Right ventricle myocardium superior (tissue), 1 donor: ENCODE data around the gene ACSM2B. TPM values are rescaled to one million over a fixed set of nuclear protein-coding genes. Genes with fewer than 3 reads are reported as not detected.
"Not testable (repeated sequence)": the region's sequence is repeated elsewhere in the genome, so short reads cannot be mapped to it uniquely, and the experiment has no call there.

ENCODE experiments used
- ATAC-seq: fragments of 200-7000 bp; cut with Tn5 transposase; one replicate; pipeline ENCODE4 v1.9.1; 2020; ENCODE audit warnings: mild to moderate bottlenecking; ENCODE audit not compliant: poor library complexity
- DNase-seq: peaks from one replicate; pipeline ENCODE4 v3.0.0-alpha.2; 2020
- intact Hi-C: fragments of 100-400 bp; cut with DNase I; formaldehyde crosslinking; loops from one replicate; pipeline ENCODE4 v1.11.2; 2022
- total RNA-seq: library from RNA; stranded (reverse); fragmentation: NEBNext Ultra II Directional; extraction: Animal tissue kit (Norgen Biotek cat#: 25700); gene quantifications from one replicate; pipeline ENCODE4 v1.2.1, GENCODE V29; 2021
- donor health status: DM: no; HTN: yes; CAD: no; lungs with severe emphysema.

Gene ACSM2B
- total RNA-seq, 1 donor from 2014 or later: not detected

DNA sequence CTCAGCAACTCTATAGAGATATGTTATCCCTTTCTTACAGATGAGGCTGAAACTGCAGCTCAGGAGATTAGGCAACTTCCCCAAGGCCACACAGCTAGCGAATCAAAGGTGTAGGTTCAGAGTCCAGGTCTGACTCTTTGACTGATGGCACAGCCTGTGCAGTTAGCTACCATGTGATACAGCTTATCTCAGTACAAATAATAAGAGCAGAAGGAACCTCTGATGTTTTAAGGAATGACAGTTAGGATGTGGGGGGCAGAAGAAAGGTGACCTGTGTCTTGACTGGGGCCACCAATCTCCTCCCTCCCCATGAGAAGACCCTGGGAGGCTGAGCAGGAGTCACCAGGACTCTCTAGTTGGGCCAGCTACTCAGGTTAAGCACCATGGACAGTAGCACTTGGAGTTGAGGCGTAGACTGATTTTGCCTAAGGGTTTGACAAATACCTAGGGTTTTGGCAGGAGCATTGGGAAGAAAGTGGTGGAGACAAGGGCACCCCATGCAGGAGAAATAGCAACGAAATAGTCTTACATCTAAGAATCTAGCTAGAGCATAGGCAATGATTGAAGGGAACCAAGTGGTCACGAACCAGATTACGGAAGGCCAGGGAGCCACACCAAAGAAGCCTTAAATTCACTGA, 22.8 kb upstream of the ACSM2B start:
- ATAC-seq (no peak), DNase-seq (no peak)
- intact Hi-C loops: no loop called here

DNA sequence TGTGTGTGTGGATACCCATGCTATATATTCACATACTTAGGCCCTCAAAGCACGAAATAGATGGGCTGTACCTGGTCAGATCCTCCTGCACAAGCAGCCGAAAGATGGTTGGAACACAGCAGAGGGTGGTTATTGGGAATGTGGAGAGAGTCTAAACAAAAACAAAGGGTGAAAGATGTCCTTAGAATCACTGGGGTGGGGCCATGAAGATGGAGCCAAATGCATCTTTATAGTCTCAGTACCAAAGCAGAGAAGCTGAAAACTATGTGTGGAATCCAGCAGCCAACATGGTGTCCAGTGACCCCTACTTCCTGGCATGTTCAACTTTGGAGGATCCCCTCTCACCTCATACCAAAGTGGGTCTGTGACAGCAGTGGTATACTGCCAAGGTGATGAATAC, 19.5 kb upstream of the ACSM2B start:
- ATAC-seq, intact Hi-C loops, DNase-seq: not testable (repeated sequence)

DNA sequence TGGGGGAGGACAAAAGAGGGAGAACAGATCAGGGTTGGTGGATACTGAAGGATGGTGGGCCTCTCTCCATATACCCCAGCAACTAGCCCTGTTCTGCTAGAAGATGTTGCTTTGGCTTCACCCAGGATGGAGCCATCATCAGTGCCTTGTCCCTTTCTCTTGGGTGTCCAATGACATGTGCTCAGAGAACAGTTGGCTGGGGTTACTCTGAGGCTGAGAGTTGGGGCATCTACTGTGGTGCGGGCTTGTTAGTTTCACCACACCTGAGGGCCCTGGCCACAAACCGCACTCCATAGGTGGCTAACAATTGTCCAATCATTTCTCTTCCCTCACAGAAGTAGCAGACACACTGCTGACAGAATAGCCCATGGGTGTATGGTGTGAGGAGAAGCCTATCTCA, 18.9 kb upstream of the ACSM2B start:
- ATAC-seq, intact Hi-C loops: not testable (repeated sequence)

DNA sequence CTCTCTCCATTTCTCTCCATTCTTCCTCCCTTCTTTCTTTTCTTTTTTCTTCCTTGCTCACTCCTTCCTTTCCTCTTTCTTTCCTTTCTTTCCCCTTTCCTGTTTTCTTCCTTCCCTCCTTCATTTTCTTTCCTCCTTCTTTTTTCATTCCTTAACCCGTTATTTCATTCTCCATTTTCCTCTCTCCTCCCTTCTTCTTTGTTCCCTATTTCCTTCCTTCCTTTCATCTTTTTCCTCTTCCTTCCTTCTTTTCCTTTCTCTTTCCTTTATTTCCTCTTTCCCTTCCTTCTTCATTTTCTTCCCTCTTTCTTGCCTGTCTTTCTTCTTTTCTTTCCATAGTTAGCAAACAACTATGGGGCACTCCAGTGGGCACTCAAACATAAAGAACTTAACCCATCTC, 16.6 kb upstream of the ACSM2B start:
- ATAC-seq, intact Hi-C loops: not testable (repeated sequence)

More for the DNA sequence above, 18.9 kb upstream of the ACSM2B start:
- DNase-seq: not testable (repeated sequence)

DNA sequence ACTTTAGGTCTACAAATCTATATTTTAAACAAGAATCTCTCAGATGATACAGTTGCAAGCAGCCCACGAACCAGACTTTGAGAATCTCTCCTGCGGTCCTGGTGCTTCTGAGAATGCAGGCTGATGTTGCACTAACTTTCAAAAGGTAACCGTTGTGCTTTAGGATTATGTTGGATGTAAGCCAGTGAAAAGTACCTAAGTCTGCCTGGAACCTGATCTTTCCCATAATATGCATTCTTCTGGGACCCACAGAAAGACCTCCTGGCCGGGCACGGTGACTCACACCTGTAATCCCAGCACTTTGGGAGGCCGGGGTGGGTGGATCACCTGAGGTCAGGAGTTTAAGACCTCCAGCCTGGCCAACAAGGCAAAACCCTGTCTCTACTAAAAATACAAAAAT, 13.3 kb upstream of the ACSM2B start:
- DNase-seq, intact Hi-C loops, ATAC-seq: not testable (repeated sequence)

More for the DNA sequence above, 16.6 kb upstream of the ACSM2B start:
- DNase-seq: not testable (repeated sequence)

DNA sequence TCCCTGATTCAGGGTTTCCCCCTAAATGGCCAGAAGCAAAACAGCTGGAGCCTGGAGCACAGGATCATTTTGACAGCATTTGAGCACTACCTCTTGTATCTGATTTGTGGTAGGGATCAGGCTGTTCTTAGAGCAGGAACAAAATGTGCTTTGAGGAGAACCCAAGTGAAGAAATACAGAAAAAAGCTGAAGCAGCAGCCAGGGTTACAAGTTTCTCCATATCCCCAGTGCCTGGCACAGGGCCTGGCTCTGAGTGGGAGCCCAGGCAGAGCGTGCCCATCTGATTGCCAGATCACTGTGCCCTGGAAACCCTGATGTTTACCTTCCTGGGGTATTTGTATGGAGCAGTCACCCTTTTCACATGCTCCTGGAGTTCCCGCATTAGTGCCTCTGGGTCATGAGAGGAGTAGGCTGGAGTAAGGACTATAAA, 11.5 kb upstream of the ACSM2B start:
- intact Hi-C loops: not testable (repeated sequence)
- peak; percentile 91 for ATAC-seq
- peak; percentile 55 for DNase-seq

DNA sequence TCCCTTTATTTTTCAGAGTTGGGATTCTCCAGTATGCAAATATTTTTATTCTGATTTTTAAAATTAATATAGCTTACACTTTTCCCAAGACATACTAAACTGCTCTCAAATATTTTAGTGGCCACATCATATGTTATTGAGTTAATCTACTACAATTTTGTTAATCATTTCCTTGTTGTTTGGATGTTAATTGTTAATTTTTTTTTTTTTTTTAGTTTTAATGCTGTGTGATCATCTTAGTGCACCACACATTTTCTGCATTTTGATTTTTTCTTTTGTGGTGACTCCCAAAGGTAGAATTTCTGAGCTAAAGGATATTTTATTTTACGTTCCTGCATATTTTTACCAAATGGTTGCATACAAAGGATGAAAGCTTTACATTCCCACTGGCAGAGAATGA, 10.5 kb upstream of the ACSM2B start:
- ATAC-seq, intact Hi-C loops, DNase-seq: not testable (repeated sequence)

DNA sequence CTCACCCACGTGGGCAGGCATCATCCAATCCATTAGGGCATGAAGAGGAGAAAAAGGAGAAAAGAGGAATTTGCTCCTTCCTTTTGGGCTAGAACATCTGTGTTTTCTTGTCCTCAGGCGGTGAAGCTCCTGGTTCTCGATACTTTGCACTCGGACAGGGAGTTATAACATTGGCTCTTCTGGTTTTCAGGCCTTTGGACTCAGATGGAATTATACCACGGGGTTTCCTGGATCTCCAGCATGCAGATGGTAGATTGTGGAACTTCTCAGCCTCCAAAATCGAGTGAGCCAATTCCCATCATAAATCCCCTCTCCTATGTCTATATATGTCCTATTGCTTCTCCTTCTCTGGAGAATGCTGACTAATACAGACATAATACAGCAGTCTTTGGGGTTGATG, 9.9 kb upstream of the ACSM2B start:
- ATAC-seq, DNase-seq, intact Hi-C loops: not testable (repeated sequence)

DNA sequence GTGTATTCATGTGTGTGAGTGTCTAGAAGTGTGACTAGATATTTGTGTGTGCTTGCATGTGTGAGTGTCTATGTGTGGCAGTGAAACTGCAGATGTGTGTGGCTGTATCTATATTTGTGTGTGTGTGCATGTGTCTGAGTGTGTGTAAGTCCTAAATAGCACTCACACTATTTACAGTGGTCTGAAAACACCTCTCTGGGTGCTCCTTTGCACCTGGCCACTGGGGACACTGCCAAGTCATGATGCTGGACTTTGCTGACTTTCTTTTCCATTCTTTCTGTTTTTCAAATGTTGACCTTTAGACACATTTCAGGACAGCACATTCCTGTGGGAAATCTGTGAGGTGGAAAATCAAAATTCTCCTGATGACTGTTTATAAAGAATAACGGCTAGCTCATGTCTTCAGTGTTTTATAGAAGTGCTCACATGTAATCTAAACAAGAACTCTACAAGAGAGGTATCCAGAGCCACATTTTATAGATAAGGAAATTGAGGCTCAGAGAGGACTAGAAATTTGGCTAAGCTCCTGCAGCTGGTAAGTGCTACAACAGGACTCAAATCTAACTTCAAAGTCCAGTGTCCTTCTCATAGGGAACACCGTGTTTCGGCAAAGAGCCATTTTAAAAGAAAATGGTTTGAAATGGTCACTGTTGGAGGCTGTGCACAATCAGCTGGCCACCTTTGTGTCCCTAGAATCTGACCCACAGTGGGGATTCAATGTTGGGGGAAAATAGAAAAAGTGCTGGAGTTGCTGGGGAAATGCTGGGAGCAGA, 4.5 kb upstream of the ACSM2B start:
- intact Hi-C loops, ATAC-seq, DNase-seq: not testable (repeated sequence)

DNA sequence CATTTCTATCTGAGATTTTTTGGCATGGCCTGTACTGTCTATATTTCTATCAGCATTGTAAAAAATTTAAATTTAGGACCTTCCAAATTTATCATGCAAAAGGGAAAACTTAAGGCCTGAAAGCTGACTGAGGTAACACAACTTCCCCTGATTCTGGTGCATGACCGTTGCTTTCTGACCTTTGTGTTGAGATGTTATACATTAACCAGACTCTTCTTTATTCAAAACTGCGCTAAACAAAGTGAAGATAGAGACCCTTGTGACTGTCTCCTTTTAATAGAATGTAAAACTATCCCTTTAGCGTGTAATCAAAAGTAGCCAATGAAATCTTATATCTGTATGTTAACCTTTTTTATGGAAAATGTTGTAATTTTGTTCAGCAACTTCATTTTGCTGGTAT, 1.9 kb upstream of the ACSM2B start:
- DNase-seq, intact Hi-C loops, ATAC-seq: not testable (repeated sequence)

DNA sequence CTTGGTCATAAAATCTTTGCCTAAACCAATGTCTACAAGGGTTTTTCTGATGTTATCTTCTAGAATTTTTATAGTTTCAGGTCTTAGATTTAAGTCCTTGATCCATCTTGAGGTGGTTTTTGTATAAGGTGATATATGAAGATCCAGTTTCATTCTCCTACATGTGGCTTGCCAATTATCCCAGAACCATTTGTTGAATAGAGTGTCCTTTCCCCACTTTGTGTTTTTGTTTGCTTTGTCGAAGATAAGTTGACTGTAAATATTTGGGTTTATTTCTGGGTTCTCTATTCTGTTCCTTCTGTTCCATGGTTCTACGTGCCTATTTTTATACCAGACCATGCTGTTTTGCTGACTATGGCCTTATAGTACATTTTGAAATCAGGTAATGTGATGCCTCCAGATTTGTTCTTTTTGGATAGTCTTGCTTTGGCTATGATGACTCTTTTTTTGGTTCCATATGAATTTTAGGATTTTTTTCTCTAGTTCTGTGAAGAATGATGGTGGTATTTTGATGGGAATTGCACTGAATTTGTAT, 7.0 kb downstream of the ACSM2B start:
- ATAC-seq, DNase-seq, intact Hi-C loops: not testable (repeated sequence)

DNA sequence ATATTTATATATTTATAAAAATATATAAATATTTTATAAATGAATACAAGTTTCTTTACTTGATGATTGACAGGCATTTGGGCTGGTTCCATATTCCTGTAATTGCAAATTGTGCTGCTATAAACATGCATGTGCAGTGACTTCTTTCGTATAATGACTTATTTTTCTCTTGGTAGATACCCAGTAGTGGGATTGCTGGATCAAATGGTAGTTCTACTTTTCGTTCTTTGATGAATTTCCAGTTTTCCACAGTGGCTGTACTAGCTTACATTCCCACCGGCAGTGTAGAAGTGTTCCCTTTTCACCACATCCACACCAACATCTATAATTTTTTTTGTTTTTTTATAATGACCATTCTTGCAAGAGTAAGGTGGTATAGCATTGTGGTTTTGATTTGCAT, 7.8 kb downstream of the ACSM2B start:
- DNase-seq (no peak), ATAC-seq (no peak)
- intact Hi-C loops: no loop called here

DNA sequence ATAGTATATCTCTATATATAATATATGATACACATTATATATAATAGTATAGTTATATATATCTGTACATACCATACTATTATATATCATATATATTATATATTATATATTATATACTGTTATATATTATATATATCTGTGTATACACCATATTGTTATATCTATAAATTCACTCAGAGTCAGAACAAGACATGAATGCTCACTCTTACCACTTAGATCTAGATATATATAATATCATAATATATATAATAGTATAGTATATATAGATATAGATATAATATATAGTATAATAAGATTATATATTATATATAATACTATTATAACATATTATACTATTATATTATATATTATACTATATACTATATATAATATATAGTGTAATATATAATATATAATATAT, 9.3 kb downstream of the ACSM2B start:
- DNase-seq (no peak), ATAC-seq (no peak)
- intact Hi-C loops: no loop called here

DNA sequence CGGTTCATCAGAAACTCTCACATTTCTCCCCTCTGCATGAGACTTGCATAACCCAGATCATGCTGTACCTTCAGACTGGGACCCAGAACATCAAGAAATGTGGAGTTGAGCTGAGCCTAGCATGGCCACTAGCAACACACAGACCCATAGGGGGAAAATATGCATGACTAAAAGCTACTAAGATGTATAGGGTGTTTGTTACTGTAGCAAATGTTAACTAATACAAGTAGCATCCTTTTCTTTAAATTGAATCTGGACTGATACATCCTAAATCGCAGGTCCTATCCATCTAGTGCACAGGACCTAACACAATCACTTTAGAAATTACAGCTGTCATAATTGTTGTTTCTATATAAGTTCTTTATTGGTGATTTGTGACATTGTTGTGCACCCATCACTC, 10.8 kb downstream of the ACSM2B start:
- not testable (repeated sequence) for DNase-seq

DNA sequence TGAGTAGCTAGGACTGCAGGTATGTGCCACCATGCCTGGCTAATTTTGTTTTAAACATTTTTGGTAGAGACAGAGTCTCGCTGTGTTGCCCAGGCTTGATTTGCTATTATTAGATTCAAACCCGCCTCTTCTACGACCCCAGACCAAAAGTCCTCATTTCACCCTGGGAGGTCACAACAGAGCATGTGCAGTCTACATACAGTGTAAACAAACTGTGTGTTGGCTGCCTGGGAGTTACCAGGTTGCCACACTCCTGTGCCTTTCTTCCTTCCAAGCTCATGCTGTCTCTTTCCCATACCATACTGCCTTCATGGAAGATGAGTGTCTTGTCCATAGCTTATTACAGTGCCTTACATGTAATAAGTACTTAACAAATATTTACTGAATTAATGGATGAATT, 11.9 kb downstream of the ACSM2B start:
- intact Hi-C loops, DNase-seq, ATAC-seq: not testable (repeated sequence)

More for the DNA sequence above, 10.8 kb downstream of the ACSM2B start:
- ATAC-seq, intact Hi-C loops: not testable (repeated sequence)

DNA sequence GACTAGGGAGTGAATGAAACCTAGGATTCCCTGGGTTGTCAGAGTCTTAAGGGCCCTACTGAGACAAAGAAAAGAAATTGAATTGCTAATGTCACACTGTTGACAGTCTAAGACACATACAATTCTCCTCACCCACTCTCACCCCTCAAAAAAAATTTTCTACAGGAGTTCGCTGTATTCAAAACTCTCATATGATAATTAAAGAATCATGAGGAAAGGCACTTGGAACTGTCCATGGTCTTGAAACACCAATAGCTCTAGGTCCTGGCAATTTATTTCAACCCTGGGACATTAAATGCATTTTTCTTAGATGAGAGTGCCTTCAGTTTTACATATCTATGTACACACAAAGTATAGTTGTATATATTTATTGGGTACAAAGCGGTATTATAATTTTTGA, 20.5 kb downstream of the ACSM2B start:
- intact Hi-C loops, DNase-seq, ATAC-seq: not testable (repeated sequence)

DNA sequence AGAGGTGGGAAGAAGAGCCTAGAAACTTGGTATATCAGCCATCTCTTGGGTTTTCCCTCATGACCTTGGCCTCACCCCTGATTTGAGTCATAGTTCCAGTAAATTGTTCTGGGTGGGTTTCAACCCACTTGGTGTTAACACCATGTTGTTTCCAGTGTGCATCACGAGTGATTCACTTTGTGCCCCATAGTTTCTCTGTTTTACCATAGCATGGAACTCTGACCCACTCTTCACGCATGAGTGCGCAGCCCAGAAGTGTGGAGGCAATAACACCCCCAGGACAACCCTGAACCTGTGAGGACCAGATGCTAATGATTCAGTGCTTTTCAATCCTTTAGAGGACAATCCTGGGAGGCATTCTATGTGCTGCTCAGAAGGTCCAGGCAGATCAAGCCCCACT, 21.5 kb downstream of the ACSM2B start:
- intact Hi-C loops, ATAC-seq, DNase-seq: not testable (repeated sequence)

DNA sequence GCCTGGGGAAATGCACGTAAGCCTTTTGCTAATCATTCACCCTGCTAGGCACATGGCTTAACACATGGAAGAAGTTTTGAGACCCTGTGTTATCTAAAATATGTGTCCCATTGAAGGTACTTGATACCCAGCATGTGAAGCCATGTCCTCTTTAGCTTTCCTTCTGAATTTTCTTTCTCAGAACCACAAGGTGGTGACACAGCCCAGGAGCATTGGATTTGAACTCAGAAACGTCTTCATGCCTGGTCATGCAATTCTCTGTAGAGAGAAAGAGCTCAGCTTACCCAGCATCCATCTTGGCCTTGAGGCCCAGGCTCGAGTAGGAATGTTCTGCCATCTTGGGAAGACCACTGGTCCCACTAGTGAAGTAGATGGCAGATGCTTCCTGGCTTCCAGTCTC, 22.7 kb downstream of the ACSM2B start:
- DNase-seq, intact Hi-C loops, ATAC-seq: not testable (repeated sequence)

DNA sequence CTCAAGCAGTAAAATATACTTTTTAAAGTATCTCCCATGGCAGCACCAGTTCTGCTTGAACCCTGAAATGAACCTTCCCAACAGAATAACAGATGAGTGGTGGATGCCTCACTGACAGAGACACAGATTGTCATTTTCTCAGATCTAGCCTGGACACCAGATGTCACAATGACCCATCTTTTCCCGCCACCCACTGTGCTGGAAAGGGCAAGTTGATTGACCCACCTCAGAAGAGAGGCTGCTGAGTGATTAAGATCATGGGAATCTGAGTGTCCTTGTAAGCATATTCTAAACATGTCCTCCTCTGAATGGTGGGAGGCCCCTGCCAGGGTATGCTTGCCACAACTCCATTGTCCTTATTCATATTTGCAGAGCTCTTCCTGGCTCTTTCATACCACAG, 29.2 kb downstream of the ACSM2B start:
- intact Hi-C loops: not testable (repeated sequence)

More for the DNA sequence above, 29.2 kb downstream of the ACSM2B start:
- ATAC-seq, DNase-seq: not testable (repeated sequence)
